ENCODE measurements around the gene ARHGAP40.

DNA sequence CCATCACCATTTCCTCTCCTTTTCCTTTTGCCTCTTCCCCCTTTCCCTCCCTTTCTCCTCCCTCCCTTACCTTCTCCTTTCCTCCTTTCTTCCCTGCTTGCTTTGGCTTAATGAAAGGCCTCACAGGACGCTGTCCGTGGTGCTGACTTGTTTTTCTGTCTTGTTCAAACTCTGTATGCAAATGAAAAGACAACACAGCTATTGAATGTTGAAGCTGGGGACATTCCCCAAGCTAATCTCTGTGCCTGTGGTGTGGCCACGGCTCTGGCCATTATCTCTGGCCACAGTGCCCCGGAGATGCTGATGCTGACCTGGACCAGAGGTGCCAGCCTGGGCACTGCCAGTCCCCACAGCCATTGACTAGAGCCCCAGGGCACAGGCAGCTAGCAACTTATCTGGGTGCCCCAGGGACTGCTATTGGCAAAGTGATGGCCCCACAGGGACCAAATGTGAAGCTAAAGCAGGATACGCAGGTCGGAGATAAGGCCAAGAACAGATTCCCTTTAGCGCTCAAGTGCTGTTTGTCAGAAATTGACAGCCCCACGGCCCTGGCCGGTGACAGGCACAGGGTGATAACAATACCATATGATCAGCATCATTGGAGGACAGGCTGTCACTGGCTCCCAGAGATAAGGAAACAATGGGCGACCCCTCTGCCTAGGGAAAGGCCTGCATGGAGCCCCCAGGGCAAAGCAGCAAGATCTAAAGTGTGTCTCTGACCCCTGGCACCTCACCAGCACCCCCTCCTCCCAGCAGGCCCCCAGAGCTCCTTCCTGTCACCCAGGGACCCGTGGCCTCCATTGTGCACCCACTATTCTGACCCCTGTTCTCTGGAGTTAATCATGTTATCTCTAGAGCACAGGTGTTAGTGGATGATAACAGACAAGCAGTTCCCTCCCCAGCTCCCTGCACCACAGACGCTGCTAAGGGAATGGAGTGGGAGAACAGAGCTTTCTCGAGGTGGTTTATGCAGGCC, 91.1 kb downstream of the ARHGAP40 start:
- TF ChIP-seq CTCF (conservative IDR thresholded peaks at IDR 0.05) (no peak), ZFX (IDR thresholded peaks at IDR 0.05) (no peak)
